ENCODE measurements around the gene TIRAP.

TIRAP gene

DNA sequence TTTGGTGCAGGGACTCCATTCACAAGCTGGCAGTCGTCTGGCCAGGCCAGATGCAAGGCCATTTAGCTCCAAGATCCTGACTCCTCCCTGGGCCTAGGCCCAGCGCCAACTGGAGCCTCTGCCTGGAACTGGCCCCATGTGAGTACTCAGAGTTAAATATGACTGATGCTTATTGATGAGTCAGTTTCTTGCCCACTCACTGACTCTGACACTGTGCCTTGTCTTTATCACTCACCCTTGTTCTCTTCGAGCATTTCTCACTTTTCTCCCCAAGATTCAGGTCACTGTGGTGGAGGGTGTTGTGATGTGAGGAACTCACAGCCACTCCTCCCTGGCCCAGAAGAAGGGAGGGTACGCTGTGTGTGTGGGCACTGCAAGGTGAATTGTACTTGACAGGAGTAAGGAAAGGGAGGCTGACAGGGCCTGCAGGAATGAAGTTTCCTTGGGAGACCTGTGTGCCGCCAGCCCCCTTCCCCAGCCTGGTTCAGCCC lies 49.4 kb downstream of the TIRAP start:
- TF ChIP-seq, protein P1, sequence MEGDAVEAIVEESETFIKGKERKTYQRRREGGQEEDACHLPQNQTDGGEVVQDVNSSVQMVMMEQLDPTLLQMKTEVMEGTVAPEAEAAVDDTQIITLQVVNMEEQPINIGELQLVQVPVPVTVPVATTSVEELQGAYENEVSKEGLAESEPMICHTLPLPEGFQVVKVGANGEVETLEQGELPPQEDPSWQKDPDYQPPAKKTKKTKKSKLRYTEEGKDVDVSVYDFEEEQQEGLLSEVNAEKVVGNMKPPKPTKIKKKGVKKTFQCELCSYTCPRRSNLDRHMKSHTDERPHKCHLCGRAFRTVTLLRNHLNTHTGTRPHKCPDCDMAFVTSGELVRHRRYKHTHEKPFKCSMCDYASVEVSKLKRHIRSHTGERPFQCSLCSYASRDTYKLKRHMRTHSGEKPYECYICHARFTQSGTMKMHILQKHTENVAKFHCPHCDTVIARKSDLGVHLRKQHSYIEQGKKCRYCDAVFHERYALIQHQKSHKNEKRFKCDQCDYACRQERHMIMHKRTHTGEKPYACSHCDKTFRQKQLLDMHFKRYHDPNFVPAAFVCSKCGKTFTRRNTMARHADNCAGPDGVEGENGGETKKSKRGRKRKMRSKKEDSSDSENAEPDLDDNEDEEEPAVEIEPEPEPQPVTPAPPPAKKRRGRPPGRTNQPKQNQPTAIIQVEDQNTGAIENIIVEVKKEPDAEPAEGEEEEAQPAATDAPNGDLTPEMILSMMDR (IDR thresholded peaks at IDR 0.05; ENCODE audit: control extremely low read depth, extremely low read depth, low read depth, missing control alignments): no peak
- DNase-seq (ENCODE audit: extremely low spot score): no peak
- CTCF ChIA-PET: interaction anchor here (2.0 kb wide), 1 partner anchor 21 kb away, joined by 4 read pairs; no protein-coding TSS in a partner anchor
- POLR2A ChIA-PET: no interaction called here

DNA sequence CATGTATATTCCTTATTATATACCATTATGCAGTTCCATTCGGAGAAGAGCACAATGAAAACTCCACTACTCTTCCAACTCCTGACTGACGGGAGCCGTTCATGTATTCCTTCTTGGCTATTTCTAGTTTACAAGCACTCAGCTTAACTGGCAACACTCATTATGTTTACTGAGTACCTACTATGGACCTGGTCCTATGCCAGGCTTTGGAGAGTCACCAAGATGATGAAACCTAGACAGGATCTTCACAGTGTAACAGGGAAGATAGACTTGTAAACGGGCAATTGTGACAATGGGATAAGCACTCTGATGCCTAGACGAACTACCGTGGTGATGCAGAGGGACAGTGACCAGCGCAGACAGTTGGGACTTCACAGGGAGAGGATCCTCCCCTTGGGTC lies 50.2 kb downstream of the TIRAP start:
- ChIA-PET CTCF (interaction anchor here (2.0 kb wide), 1 partner anchor 22 kb away, joined by 4 read pairs; no protein-coding TSS in a partner anchor), POLR2A (no interaction called here)
- TF ChIP-seq, protein P1 (IDR thresholded peaks at IDR 0.05; ENCODE audit: control extremely low read depth, extremely low read depth, low read depth, missing control alignments): no peak
- DNase-seq (ENCODE audit: extremely low spot score): no peak

DNA sequence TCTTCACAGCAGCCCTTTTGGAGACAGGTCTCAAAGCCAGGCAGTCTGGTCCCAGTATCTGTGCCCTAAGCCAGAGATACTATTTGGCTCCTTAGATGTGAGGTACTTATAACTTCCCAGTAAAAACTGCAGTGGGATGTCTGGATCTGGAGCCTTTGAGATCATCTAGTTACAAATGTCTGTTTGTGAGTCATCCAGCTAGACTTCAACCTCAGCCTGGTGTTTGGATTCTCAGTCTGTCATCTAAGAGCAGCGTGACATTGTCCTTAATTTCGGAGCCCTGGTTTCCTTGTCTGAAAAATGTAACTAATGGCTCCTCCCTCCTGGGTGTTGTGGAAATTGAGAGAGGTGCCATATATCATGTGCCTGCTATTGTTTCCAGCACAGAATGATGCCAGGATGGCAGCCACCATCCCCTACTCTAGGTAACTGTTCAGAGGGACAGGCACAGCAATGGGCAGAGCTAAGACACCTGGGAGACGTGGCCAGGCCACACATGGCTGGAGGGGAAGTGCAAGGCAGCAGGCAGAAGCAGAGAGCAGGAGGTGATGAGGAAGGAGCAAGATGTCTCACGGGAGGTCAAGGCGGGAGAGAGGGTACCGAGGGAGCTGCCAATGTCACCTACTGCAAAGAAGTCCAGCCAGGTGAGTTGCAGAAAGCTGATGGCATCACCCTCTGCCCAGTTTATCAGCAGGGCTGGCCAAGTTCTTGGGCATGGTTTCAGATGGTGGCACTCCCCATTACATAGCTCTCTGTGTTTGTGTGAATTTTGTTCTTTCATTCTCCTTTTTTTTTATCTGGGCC lies 52.0 kb downstream of the TIRAP start:
- CTCF ChIA-PET: interaction anchor here (0.9 to 1.1 kb wide), 2 partner anchors 24 to 25 kb away, joined by 3 read pairs; no protein-coding TSS in a partner anchor
- TF ChIP-seq, protein P1 (IDR thresholded peaks at IDR 0.05; ENCODE audit: control extremely low read depth, extremely low read depth, low read depth, missing control alignments): no peak
- POLR2A ChIA-PET: no interaction called here
- DNase-seq (ENCODE audit: extremely low spot score): no peak

DNA sequence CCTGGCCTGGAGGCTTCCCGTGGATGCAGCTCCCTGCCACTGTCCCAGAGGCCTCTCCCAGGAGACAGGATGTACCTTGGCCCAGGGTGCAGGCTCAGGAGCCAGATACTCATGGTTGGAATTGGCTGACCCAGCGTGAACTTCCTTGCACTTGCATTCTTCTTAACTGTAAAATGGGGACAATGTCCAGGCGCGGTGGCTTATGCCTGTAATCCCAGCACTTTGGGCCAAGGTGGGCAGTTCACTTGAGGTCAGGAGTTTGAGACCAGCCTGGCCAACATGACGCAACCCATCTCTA lies 52.5 kb downstream of the TIRAP start:
- ChIA-PET CTCF (interaction anchor here (1.1 kb wide), 1 partner anchor 26 kb away, joined by 3 read pairs; no protein-coding TSS in a partner anchor), POLR2A (no interaction called here)
- TF ChIP-seq, protein P1 (IDR thresholded peaks at IDR 0.05; ENCODE audit: control extremely low read depth, extremely low read depth, low read depth, missing control alignments): no peak
- no peak for DNase-seq (ENCODE audit: extremely low spot score)

DNA sequence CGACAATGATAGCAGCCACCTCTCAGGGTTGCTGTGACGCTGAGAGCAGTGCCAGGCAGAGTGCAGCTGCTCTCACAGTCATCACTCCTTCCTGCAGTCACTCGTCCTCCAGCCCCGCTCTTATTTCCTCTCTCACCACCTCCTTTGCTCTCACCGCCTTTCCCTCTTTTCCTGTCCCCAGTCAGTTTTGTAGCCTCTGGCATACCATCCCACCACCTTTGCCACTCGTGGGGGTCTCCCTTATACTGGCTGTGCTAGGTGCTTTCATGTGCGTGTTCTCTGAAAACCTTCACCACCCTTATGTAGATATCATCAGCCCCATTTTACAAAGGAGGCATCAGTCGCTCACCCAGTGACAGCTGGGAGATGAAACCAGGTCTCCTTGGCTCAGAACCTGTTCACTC lies 53.2 kb downstream of the TIRAP start:
- TF ChIP-seq, protein P1 (IDR thresholded peaks at IDR 0.05; ENCODE audit: control extremely low read depth, extremely low read depth, low read depth, missing control alignments): no peak
- DNase-seq (ENCODE audit: extremely low spot score): no peak
- POLR2A ChIA-PET: no interaction called here
- CTCF ChIA-PET: interaction anchor here (2.5 kb wide), 1 partner anchor 25 kb away, joined by 10 read pairs; no protein-coding TSS in a partner anchor

DNA sequence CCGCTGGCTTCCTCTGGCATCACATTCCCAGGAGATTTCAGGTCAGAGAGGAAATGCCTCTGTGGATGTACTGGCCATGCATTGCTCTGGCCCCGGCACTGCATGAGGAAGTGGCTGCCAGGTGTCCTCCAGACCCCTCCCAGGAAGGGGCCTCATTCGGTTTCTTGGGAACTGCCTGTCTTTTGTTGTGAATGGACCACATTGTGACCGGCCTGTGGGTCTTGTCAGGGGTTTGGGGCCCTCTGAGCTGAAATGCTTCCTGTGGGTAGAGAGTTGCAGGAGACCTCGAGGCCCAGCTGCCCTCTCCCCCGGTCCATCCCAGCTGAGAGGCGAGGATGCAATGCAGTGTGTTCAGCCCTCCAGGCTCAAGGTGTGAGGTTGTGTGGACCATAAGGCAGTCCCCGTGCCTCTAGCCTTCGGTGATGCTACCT lies 53.8 kb downstream of the TIRAP start:
- TF ChIP-seq, protein P1 (IDR thresholded peaks at IDR 0.05; ENCODE audit: control extremely low read depth, extremely low read depth, low read depth, missing control alignments): no peak
- ChIA-PET POLR2A (no interaction called here), CTCF (interaction anchor here (0.9 to 2.5 kb wide), 2 partner anchors 26 to 144 kb away, joined by 3 to 10 read pairs; no protein-coding TSS in a partner anchor)
- no peak for DNase-seq (ENCODE audit: extremely low spot score)

Measured in GM10248 (cell line).